H9 (cell line): ENCODE data around the gene LACRT. TPM values are rescaled to one million over a fixed set of nuclear protein-coding genes. Genes with fewer than 3 reads are reported as not detected.
A peak's percentile ranks its signal among the peaks of the same experiment; 100 is the strongest.

ENCODE experiments used
- DNase-seq: peaks from one replicate; pipeline ENCODE4 v3.0.0-alpha.2; 2017
- H2AFZ ChIP-seq: one replicate; pipeline ENCODE4 v1.6.1; 2013; ENCODE audit warnings: mild to moderate bottlenecking, low read length, control low read depth, moderate library complexity
- H2AK5ac ChIP-seq: 2 replicates; pipeline ENCODE4 v1.6.1; 2013; ENCODE audit warnings: low read length, control low read depth, mixed read lengths; ENCODE audit not compliant: insufficient read length
- H2BK120ac ChIP-seq: one replicate; pipeline ENCODE4 v1.6.1; 2013; ENCODE audit warnings: low read depth, mild to moderate bottlenecking, low read length, control low read depth, inconsistent platforms; ENCODE audit not compliant: poor library complexity, severe bottlenecking
- H2BK12ac ChIP-seq: 2 replicates; pipeline ENCODE4 v1.6.1; 2013; ENCODE audit warnings: low read length, control low read depth, mixed read lengths, low read depth; ENCODE audit not compliant: insufficient read length
- H2BK15ac ChIP-seq: 2 replicates; pipeline ENCODE4 v1.6.1; 2013; ENCODE audit warnings: low read depth, low read length, control low read depth
- H2BK20ac ChIP-seq: one replicate; pipeline ENCODE4 v1.6.1; 2013; ENCODE audit warnings: low read depth, mild to moderate bottlenecking, low read length, control low read depth, inconsistent platforms; ENCODE audit not compliant: poor library complexity, severe bottlenecking
- H2BK5ac ChIP-seq: 2 replicates; pipeline ENCODE4 v1.6.1; 2013; ENCODE audit warnings: low read length, control low read depth, mixed read lengths; ENCODE audit not compliant: insufficient read length
- H3K14ac ChIP-seq: 2 replicates; pipeline ENCODE4 v1.6.1; 2013; ENCODE audit warnings: low read length, control low read depth; ENCODE audit not compliant: insufficient read depth
- H3K18ac ChIP-seq: 2 replicates; pipeline ENCODE4 v1.6.1; 2013; ENCODE audit warnings: low read depth, mild to moderate bottlenecking, mixed read lengths, low read length, control low read depth; ENCODE audit not compliant: insufficient read length
- H3K23ac ChIP-seq: 2 replicates; pipeline ENCODE4 v1.6.1; 2013; ENCODE audit warnings: low read length, control low read depth, mixed read lengths, low read depth; ENCODE audit not compliant: insufficient read length
- H3K23me2 ChIP-seq: 2 replicates; pipeline ENCODE4 v1.6.1; 2013; ENCODE audit warnings: low read depth, mild to moderate bottlenecking, mixed read lengths, low read length, control low read depth; ENCODE audit not compliant: insufficient read length, poor library complexity, severe bottlenecking
- H3K27ac ChIP-seq: 2 replicates; pipeline ENCODE4 v1.5.1; 2013; ENCODE audit warnings: low read length, control low read depth, mixed read lengths, low read depth; ENCODE audit not compliant: insufficient read length
- H3K27me3 ChIP-seq: 2 replicates; pipeline ENCODE4 v1.6.1; 2013; ENCODE audit warnings: low read length, control low read depth, inconsistent platforms; ENCODE audit not compliant: insufficient read depth
- H3K4ac ChIP-seq: 2 replicates; pipeline ENCODE4 v1.6.1; 2013; ENCODE audit warnings: low read depth, mild to moderate bottlenecking, control low read depth, inconsistent platforms, low read length, moderate library complexity
- H3K4me1 ChIP-seq: 2 replicates; pipeline ENCODE4 v1.6.1; 2013; ENCODE audit warnings: low read length, control low read depth, inconsistent platforms; ENCODE audit not compliant: insufficient read depth
- H3K4me2 ChIP-seq: 2 replicates; pipeline ENCODE4 v1.6.1; 2013; ENCODE audit warnings: low read length, control low read depth, mixed read lengths; ENCODE audit not compliant: insufficient read length, insufficient read depth
- H3K56ac ChIP-seq: 2 replicates; pipeline ENCODE4 v1.6.1; 2013; ENCODE audit warnings: low read depth, mild to moderate bottlenecking, mixed read lengths, low read length, control low read depth; ENCODE audit not compliant: insufficient read length
- H3K79me1 ChIP-seq: 2 replicates; pipeline ENCODE4 v1.6.1; 2013; ENCODE audit warnings: low read depth, mild to moderate bottlenecking, moderate library complexity, low read length, control low read depth, inconsistent platforms; ENCODE audit not compliant: insufficient read depth, poor library complexity, severe bottlenecking
- H3K79me2 ChIP-seq: 2 replicates; pipeline ENCODE4 v1.6.1; 2013; ENCODE audit warnings: low read length, control low read depth, inconsistent platforms; ENCODE audit not compliant: insufficient read depth
- H3K9ac ChIP-seq: 2 replicates; pipeline ENCODE4 v1.6.1; 2013; ENCODE audit warnings: low read length, control low read depth, mixed read lengths; ENCODE audit not compliant: insufficient read length; ENCODE audit errors: extremely low read depth
- H3K9me3 ChIP-seq: one replicate; pipeline ENCODE4 v1.6.1; 2013; ENCODE audit warnings: low read depth, low read length, inconsistent platforms; ENCODE audit not compliant: control insufficient read depth
- H3T11ph ChIP-seq: one replicate; pipeline ENCODE4 v1.6.1; 2013; ENCODE audit warnings: mild to moderate bottlenecking, low read length, control low read depth, inconsistent platforms
- H4K20me1 ChIP-seq: one replicate; pipeline ENCODE4 v1.6.1; 2013; ENCODE audit not compliant: control insufficient read depth, insufficient read length, insufficient read depth
- H4K5ac ChIP-seq: 2 replicates; pipeline ENCODE4 v1.6.1; 2013; ENCODE audit warnings: low read depth, mild to moderate bottlenecking, mixed read lengths, low read length, control low read depth; ENCODE audit not compliant: insufficient read length
- H4K8ac ChIP-seq: replicated peaks from 2 replicates; pipeline ENCODE4 v1.6.1; 2013; ENCODE audit warnings: low read length, control low read depth, mixed read lengths, low read depth; ENCODE audit not compliant: insufficient read length
- H4K91ac ChIP-seq: 2 replicates; pipeline ENCODE4 v1.6.1; 2013; ENCODE audit warnings: low read depth, mild to moderate bottlenecking, moderate library complexity, mixed read lengths, low read length, control low read depth; ENCODE audit not compliant: insufficient read length
- H3K27ac Mint-ChIP-seq, 3 experiments: 2 replicates in 2 of 3; 3 replicates in 1 of 3; pipeline ENCODE4 v1.8.0; 2020 to 2021; ENCODE audit warnings: mixed read lengths in 3 of 3, mild to moderate bottlenecking in 1 of 3, moderate library complexity in 1 of 3
- H3K27me3 Mint-ChIP-seq: 2 replicates; pipeline ENCODE4 v1.8.0; 2021; ENCODE audit warnings: low read depth, mild to moderate bottlenecking, moderate library complexity, mixed read lengths
- H3K36me3 Mint-ChIP-seq, 3 experiments: 2 replicates in 2 of 3; 3 replicates in 1 of 3; pipeline ENCODE4 v1.8.0; 2020 to 2021; ENCODE audit warnings: low read depth in 3 of 3, mixed read lengths in 3 of 3; ENCODE audit not compliant: insufficient read depth in 1 of 3
- H3K4me1 Mint-ChIP-seq, 2 experiments: 2 replicates each; pipeline ENCODE4 v1.8.0; 2020; ENCODE audit warnings: mixed read lengths in 2 of 2
- H3K4me3 Mint-ChIP-seq, 2 experiments: 2 replicates in 1 of 2; 3 replicates in 1 of 2; pipeline ENCODE4 v1.8.0; 2020 to 2021; ENCODE audit warnings: mild to moderate bottlenecking in 2 of 2, mixed read lengths in 2 of 2, moderate library complexity in 1 of 2
- H3K9me3 Mint-ChIP-seq, 2 experiments: 2 replicates in 1 of 2; 3 replicates in 1 of 2; pipeline ENCODE4 v1.8.0; 2020; ENCODE audit warnings: mild to moderate bottlenecking in 2 of 2, mixed read lengths in 2 of 2, moderate library complexity in 1 of 2
- CTCF ChIP-seq: fragments of 200-600 bp; sonication (generic); conservative IDR thresholded peaks from 3 replicates; pipeline ENCODE4 v1.8.0; 2021; ENCODE audit warnings: antibody characterized with exemption, mild to moderate bottlenecking
- WGBS: extraction: QIAGEN DNeasy Blood & Tissue Kit; methylation state at CpG from one replicate; pipeline ENCODE4 v1.1.7; 2013; ENCODE audit warnings: missing lambda C conversion rate, low lambda C conversion rate, mixed read lengths; ENCODE audit not compliant: insufficient read length; ENCODE audit errors: extremely low coverage; 5-methylcytosine and 5-hydroxymethylcytosine counted together
- total RNA-seq: library from RNA; stranded (reverse); gene quantifications from 2 replicates; pipeline ENCODE4 v1.2.1, GENCODE V29; 2021

Gene LACRT
- total RNA-seq, 1 experiment from 2014 or later = not detected

- no peak overlapping the region for H3K23ac ChIP-seq
- H4K5ac ChIP-seq = no peak overlapping the region
- no peak overlapping the region for H4K91ac ChIP-seq
- no peaks in the 10 kb centered on the region for H3K36me3 Mint-ChIP-seq
- H3K23me2 ChIP-seq = peaks cover 12% of the 10 kb centered on the region
- no peak overlapping the region for H3K18ac ChIP-seq
- no peaks in the 10 kb centered on the region for H4K20me1 ChIP-seq
- WGBS = no CpG with 5 or more reads among the region's 13 CpGs
- peak overlapping the region; percentile 60 for H3K4me2 ChIP-seq
- no peak for DNase-seq
- H3K79me1 ChIP-seq = no peaks in the 10 kb centered on the region
- no peak overlapping the region for H3K4ac ChIP-seq
- H2BK5ac ChIP-seq = no peak overlapping the region
- no peak overlapping the region for H3K9ac ChIP-seq
- H3K4me3 Mint-ChIP-seq = peak overlapping the region; percentile 57 to 83
- no peak overlapping the region for H3K14ac ChIP-seq
- peaks cover 42 to 62% of the 10 kb centered on the region in 2 experiments for H3K4me1 Mint-ChIP-seq
- H3K9me3 ChIP-seq = no peaks in the 10 kb centered on the region
- H2AK5ac ChIP-seq = no peak overlapping the region
- no peak overlapping the region for H3K56ac ChIP-seq
- no peak overlapping the region for H2BK15ac ChIP-seq
- TF ChIP-seq CTCF = no peak
- H3K79me2 ChIP-seq = no peaks in the 10 kb centered on the region
- H3K9me3 Mint-ChIP-seq = no peaks in the 10 kb centered on the region; a peak in 1 of 5 replicates
- H2AFZ ChIP-seq = no peak overlapping the region
- H3K27ac Mint-ChIP-seq = no peak overlapping the region
- peaks cover 14% of the 10 kb centered on the region; the same call in 1 of the 2 replicates for H3K27me3 ChIP-seq
- no peak overlapping the region for H3T11ph ChIP-seq
- H3K27me3 Mint-ChIP-seq = peaks cover 95% of the 10 kb centered on the region
- no peak overlapping the region for H3K27ac ChIP-seq
- H3K4me1 ChIP-seq = peaks cover 3% of the 10 kb centered on the region; the same call in 1 of the 2 replicates
- no peak overlapping the region for H2BK20ac ChIP-seq
- H4K8ac ChIP-seq = no peak overlapping the region
- H2BK12ac ChIP-seq = no peak overlapping the region
- no peak overlapping the region for H2BK120ac ChIP-seq
These were observed 45.8 kb downstream of the LACRT start for GRCh38 chr12:54588890-54589267.
